ENCODE data around the gene TOX3. TPM values are rescaled to one million over a fixed set of nuclear protein-coding genes. Genes with fewer than 3 reads are reported as not detected.

TOX3 gene
- total and polyA plus RNA-seq, 10 of the 15 experiments (the other 5 are each of a cell fraction or from before 2014, with no cell fraction given) = not detected

- TF ChIP-seq EP300 (IDR thresholded peaks at IDR 0.05; ENCODE audit: borderline replicate concordance in 1 of 2, control insufficient read depth in 1 of 2, low read depth in 2 of 2, low read length in 2 of 2) = no peak
- TF ChIP-seq MYC (IDR thresholded peaks at IDR 0.05; ENCODE audit: insufficient read depth, insufficient read length, insufficient replicate concordance, low read length, severe bottlenecking) = no peak
- TF ChIP-seq CBX3 (IDR thresholded peaks at IDR 0.05; ENCODE audit: borderline replicate concordance, low read depth) = no peak
- Histone ChIP-seq H3K36me3 (ENCODE audit: control insufficient read depth in 2 of 2, insufficient read depth in 2 of 2, low read length in 1 of 2) (no peaks in the 10 kb centered on the region), H3K9me3 (replicated peaks; ENCODE audit: control insufficient read depth, insufficient read depth, low read length) (no peaks in the 10 kb centered on the region), H3K9ac (ENCODE audit: control insufficient read depth, insufficient read depth, low read length) (no peak overlapping the region), H2AFZ (ENCODE audit: control insufficient read depth, low read depth, low read length) (no peak overlapping the region), H3K79me2 (ENCODE audit: control insufficient read depth, insufficient read depth, low read length) (no peaks in the 10 kb centered on the region), H3K4me3 (no peak overlapping the region), H3K27me3 (replicated peaks in 1 of 2; ENCODE audit: control insufficient read depth in 2 of 2, insufficient read depth in 2 of 2, low read length in 1 of 2) (no peaks in the 10 kb centered on the region), H3K27ac (ENCODE audit: control insufficient read depth, insufficient read depth) (no peak overlapping the region), H3K4me1 (ENCODE audit: control insufficient read depth, insufficient read depth, low read length) (no peaks in the 10 kb centered on the region), H4K20me1 (ENCODE audit: control insufficient read depth, insufficient read depth) (no peaks in the 10 kb centered on the region), H3K4me2 (ENCODE audit: control insufficient read depth, insufficient read depth) (no peak overlapping the region)
- ChIA-PET POLR2A (no interaction called here), SMC1A (ENCODE audit: uncharacterized antibody, unreplicated experiment) (no interaction called here), CTCF (no interaction called here), RAD21 (ENCODE audit: unreplicated experiment) (interaction anchor here (1.2 kb wide), 1 partner anchor 38 kb away, joined by 4 read pairs; no protein-coding TSS in a partner anchor)
- DNase-seq (ENCODE audit: low read depth, low spot score) = no peak
- intact Hi-C loops (cut with micrococcal nuclease; ENCODE audit: unreplicated experiment) = no loop called here
- 0% methylated on average over 1 of the region's 1 CpG for WGBS (ENCODE audit: insufficient coverage, insufficient replicate concordance, low lambda C conversion rate, missing lambda C conversion rate)
- in situ Hi-C loops (cut with MboI) = no loop called here
- no TSS peak for BruUV-seq (replicated peaks)
- ATAC-seq = no peak
- no peak for FAIRE-seq
Observed at GRCh38 chr16:52453644-52454043, 93.3 kb downstream of the TOX3 start.

GRCh38 chr16:52451971-52452421 lies 94.9 kb downstream of the TOX3 start:
- in situ Hi-C loops (cut with MboI) = no loop called here
- TF ChIP-seq BACH1 (IDR thresholded peaks at IDR 0.05; ENCODE audit: borderline replicate concordance) = no peak
- WGBS (ENCODE audit: insufficient coverage, insufficient replicate concordance, low lambda C conversion rate, missing lambda C conversion rate) = 18% methylated on average over 5 of the region's 5 CpGs

More at GRCh38 chr16:52451971-52452421, 94.9 kb downstream of the TOX3 start:
- Histone ChIP-seq H2AFZ (ENCODE audit: control insufficient read depth, low read depth, low read length) (no peak overlapping the region), H3K9ac (ENCODE audit: control insufficient read depth, insufficient read depth, low read length) (no peak overlapping the region), H3K27me3 (replicated peaks in 1 of 2; ENCODE audit: control insufficient read depth in 2 of 2, insufficient read depth in 2 of 2, low read length in 1 of 2) (no peaks in the 10 kb centered on the region), H3K4me1 (ENCODE audit: control insufficient read depth, insufficient read depth, low read length) (no peaks in the 10 kb centered on the region), H4K20me1 (ENCODE audit: control insufficient read depth, insufficient read depth) (no peaks in the 10 kb centered on the region), H3K4me2 (ENCODE audit: control insufficient read depth, insufficient read depth) (no peak overlapping the region), H3K79me2 (ENCODE audit: control insufficient read depth, insufficient read depth, low read length) (no peaks in the 10 kb centered on the region), H3K9me3 (replicated peaks; ENCODE audit: control insufficient read depth, insufficient read depth, low read length) (no peaks in the 10 kb centered on the region), H3K4me3 (no peak overlapping the region), H3K36me3 (ENCODE audit: control insufficient read depth in 2 of 2, insufficient read depth in 2 of 2, low read length in 1 of 2) (no peaks in the 10 kb centered on the region), H3K27ac (ENCODE audit: control insufficient read depth, insufficient read depth) (no peak overlapping the region)
- BruUV-seq (replicated peaks) = no TSS peak
- SMC1A ChIA-PET (ENCODE audit: uncharacterized antibody, unreplicated experiment) = interaction anchor here (1.1 kb wide), 1 partner anchor 8 kb away, joined by 3 read pairs; no protein-coding TSS in a partner anchor
- POLR2A ChIA-PET = no interaction called here
- CTCF ChIA-PET = interaction anchor here (0.7 kb wide), 1 partner anchor 96 kb away, joined by 3 read pairs; no protein-coding TSS in a partner anchor
- DNase-seq (ENCODE audit: low read depth, low spot score) = no peak
- intact Hi-C loops (cut with micrococcal nuclease; ENCODE audit: unreplicated experiment) = no loop called here
- no peak for FAIRE-seq
- ATAC-seq = no peak
- RAD21 ChIA-PET (ENCODE audit: unreplicated experiment) = no interaction called here
